Ovary (tissue), 3 donors: Measurements from ENCODE around the gene NRXN3.

Experiments used
- CTCF ChIP-seq, 3 donors: fragments of 450-650 bp in 2 of 3; fragments of 200-600 bp in 1 of 3; IDR thresholded peaks; one replicate each; pipeline versions ENCODE4 v1.5.1 to v1.8.0; 2016 to 2022; ENCODE audit warnings: antibody characterized with exemption in 3 of 3, mild to moderate bottlenecking in 1 of 3
- EP300 ChIP-seq: sonication (generic); formaldehyde crosslinking; IDR thresholded peaks from one replicate; pipeline ENCODE4 v1.6.1; 2017; ENCODE audit warnings: antibody characterized with exemption
- POLR2A ChIP-seq: fragments of 450-650 bp; IDR thresholded peaks from one replicate; pipeline ENCODE4 v1.6.1; 2017; ENCODE audit warnings: antibody characterized with exemption, mild to moderate bottlenecking, moderate library complexity
- donor health status: DM: no; HTN: no; CAD: no.

GRCh38 chr14:79424462-79424861, 1254.3 kb downstream of the NRXN3 start:
- TF ChIP-seq CTCF (IDR thresholded peaks at IDR 0.05), result no peak
- TF ChIP-seq POLR2A, result no peak
- TF ChIP-seq EP300, result no peak
